ENCODE data around the gene RASA2.

DNA sequence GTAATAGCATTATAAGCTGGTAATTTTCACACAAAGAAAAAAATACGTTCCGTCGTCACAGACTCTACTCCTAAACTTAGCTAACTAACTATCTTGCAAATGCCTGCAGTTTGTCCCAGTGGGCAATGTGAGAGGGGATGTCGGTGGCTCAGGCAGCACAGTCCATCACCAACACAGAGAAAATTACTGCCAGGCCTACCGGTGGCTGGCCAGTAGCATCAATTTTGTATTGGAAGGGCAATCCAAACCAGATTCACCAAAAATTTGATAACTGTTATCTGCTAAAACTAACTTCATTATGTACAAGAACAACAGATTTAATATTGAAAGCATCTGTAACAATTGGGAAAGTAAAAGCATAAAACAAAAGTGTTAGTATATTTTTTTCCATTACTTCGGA lies 37.4 kb upstream of the RASA2 start:
- TF ChIP-seq, protein P1, sequence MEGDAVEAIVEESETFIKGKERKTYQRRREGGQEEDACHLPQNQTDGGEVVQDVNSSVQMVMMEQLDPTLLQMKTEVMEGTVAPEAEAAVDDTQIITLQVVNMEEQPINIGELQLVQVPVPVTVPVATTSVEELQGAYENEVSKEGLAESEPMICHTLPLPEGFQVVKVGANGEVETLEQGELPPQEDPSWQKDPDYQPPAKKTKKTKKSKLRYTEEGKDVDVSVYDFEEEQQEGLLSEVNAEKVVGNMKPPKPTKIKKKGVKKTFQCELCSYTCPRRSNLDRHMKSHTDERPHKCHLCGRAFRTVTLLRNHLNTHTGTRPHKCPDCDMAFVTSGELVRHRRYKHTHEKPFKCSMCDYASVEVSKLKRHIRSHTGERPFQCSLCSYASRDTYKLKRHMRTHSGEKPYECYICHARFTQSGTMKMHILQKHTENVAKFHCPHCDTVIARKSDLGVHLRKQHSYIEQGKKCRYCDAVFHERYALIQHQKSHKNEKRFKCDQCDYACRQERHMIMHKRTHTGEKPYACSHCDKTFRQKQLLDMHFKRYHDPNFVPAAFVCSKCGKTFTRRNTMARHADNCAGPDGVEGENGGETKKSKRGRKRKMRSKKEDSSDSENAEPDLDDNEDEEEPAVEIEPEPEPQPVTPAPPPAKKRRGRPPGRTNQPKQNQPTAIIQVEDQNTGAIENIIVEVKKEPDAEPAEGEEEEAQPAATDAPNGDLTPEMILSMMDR (conservative IDR thresholded peaks at IDR 0.05) = no peak
- TF ChIP-seq EZH2 (IDR thresholded peaks at IDR 0.05; ENCODE audit: low read depth) = no peak

All from PC-9 (cell line).